ENCODE results near the gene PRRT3. TPM values are rescaled to one million over a fixed set of nuclear protein-coding genes. Genes with fewer than 3 reads are reported as not detected.

Gene PRRT3
- total and polyA plus RNA-seq, 2 of the 13 experiments (the other 11 are each of a cell fraction or from before 2014, with no cell fraction given), result 0.22 to 0.44 TPM

DNA sequence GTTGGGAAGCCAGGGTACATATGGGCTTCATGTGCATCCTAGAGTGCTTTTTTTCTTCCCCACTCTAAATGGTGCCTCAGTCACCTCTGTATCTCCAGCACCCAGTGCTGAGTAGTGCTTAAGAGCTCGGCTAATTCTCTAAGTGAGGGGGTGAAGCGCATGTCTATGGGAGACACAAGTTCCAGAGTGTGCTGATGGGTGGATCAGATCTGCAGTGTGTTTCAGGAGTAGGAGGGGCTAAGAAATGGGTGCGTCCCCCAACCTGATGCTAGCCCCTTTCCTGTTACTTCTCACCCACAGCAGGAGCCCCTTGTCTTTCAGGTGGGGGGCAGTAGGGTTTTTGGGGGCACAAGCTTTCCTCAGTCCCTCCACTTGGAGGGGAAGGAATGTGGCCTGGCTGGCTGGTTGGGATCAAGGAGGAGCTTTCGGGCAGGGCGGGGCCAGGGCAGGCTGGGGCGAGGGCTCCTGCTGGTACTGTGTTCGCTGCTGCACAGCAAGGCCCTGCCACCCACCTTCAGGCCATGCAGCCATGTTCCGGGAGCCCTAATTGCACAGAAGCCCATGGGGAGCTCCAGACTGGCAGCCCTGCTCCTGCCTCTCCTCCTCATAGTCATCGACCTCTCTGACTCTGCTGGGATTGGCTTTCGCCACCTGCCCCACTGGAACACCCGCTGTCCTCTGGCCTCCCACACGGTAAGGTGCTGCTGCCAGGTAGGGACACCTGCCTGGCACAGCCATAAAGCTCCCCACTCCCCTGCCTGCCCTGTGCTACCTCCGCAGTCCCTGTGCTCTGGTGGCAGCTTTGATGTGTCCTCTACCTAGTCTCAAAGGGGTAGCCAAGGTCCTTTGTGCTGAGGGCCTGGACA lies 49.6 kb downstream of the PRRT3 start, which contains the start of gene IL17RE (continued):
- TF ChIP-seq HDAC1 (CRISPR knock-in tag; IDR thresholded peaks at IDR 0.05), result peak; percentile 53
- no peak for TF ChIP-seq TCF7L2 (IDR thresholded peaks at IDR 0.05; ENCODE audit: low read depth, low read length)
- TF ChIP-seq ZBTB1 (CRISPR knock-in tag; IDR thresholded peaks at IDR 0.05; ENCODE audit: borderline replicate concordance), result no peak
- TF ChIP-seq PLRG1 (conservative IDR thresholded peaks at IDR 0.05), result no peak
- TF ChIP-seq, protein P1, sequence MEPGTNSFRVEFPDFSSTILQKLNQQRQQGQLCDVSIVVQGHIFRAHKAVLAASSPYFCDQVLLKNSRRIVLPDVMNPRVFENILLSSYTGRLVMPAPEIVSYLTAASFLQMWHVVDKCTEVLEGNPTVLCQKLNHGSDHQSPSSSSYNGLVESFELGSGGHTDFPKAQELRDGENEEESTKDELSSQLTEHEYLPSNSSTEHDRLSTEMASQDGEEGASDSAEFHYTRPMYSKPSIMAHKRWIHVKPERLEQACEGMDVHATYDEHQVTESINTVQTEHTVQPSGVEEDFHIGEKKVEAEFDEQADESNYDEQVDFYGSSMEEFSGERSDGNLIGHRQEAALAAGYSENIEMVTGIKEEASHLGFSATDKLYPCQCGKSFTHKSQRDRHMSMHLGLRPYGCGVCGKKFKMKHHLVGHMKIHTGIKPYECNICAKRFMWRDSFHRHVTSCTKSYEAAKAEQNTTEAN (CRISPR knock-in tag; conservative IDR thresholded peaks at IDR 0.05), result no peak
- TF ChIP-seq NFYB (CRISPR knock-in tag; IDR thresholded peaks at IDR 0.05), result no peak
- TF ChIP-seq DR1 (CRISPR knock-in tag; IDR thresholded peaks at IDR 0.05), result no peak; the same call in 1 of the 2 replicates
- no peak for TF ChIP-seq ZNF652 (CRISPR knock-in tag; IDR thresholded peaks at IDR 0.05; ENCODE audit: borderline replicate concordance, low read depth)
- no peak for TF ChIP-seq SSRP1 (CRISPR knock-in tag; IDR thresholded peaks at IDR 0.05)
- 0 out of 2 replicates have a peak, but pooled peaks have one; percentile 19 for TF ChIP-seq ZSCAN29 (CRISPR knock-in tag; conservative IDR thresholded peaks at IDR 0.05)
- peak; percentile 14 for TF ChIP-seq ERF (CRISPR knock-in tag; IDR thresholded peaks at IDR 0.05)
- no peak for TF ChIP-seq MZF1 (CRISPR knock-in tag; IDR thresholded peaks at IDR 0.05; ENCODE audit: borderline replicate concordance)
- no peak for TF ChIP-seq CHD2 (IDR thresholded peaks at IDR 0.05; ENCODE audit: low read depth, low read length)
- no peak for TF ChIP-seq HNRNPK (IDR thresholded peaks at IDR 0.05; ENCODE audit: low read depth, low read length, poor library complexity, severe bottlenecking)
- TF ChIP-seq U2AF1 (optimal IDR thresholded peaks at IDR 0.05; ENCODE audit: low read depth, low read length), result no peak
- TF ChIP-seq, protein P2, sequence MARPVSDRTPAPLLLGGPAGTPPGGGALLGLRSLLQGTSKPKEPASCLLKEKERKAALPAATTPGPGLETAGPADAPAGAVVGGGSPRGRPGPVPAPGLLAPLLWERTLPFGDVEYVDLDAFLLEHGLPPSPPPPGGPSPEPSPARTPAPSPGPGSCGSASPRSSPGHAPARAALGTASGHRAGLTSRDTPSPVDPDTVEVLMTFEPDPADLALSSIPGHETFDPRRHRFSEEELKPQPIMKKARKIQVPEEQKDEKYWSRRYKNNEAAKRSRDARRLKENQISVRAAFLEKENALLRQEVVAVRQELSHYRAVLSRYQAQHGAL (CRISPR knock-in tag; IDR thresholded peaks at IDR 0.05; ENCODE audit: not compliant biosample characterization), result no peak
- TF ChIP-seq STAT5B (CRISPR knock-in tag; IDR thresholded peaks at IDR 0.05), result no peak
- no peak for TF ChIP-seq ZNF775 (CRISPR knock-in tag; IDR thresholded peaks at IDR 0.05; ENCODE audit: borderline replicate concordance)
- TF ChIP-seq MEIS1 (CRISPR knock-in tag; IDR thresholded peaks at IDR 0.05; ENCODE audit: borderline replicate concordance), result 0 out of 2 replicates have a peak, but pooled peaks have one; percentile 63
- TF ChIP-seq ZNF782 (CRISPR knock-in tag; IDR thresholded peaks at IDR 0.05; ENCODE audit: borderline replicate concordance), result peak; percentile 63; the same call in 1 of the 2 replicates
- TF ChIP-seq ZMYM2 (CRISPR knock-in tag; IDR thresholded peaks at IDR 0.05), result no peak
- TF ChIP-seq, protein P3, sequence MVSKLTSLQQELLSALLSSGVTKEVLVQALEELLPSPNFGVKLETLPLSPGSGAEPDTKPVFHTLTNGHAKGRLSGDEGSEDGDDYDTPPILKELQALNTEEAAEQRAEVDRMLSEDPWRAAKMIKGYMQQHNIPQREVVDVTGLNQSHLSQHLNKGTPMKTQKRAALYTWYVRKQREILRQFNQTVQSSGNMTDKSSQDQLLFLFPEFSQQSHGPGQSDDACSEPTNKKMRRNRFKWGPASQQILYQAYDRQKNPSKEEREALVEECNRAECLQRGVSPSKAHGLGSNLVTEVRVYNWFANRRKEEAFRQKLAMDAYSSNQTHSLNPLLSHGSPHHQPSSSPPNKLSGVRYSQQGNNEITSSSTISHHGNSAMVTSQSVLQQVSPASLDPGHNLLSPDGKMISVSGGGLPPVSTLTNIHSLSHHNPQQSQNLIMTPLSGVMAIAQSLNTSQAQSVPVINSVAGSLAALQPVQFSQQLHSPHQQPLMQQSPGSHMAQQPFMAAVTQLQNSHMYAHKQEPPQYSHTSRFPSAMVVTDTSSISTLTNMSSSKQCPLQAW (CRISPR knock-in tag; IDR thresholded peaks at IDR 0.05), result peak; percentile 60; the same call in 1 of the 2 replicates
- TF ChIP-seq EED (CRISPR knock-in tag; IDR thresholded peaks at IDR 0.05), result no peak
- TF ChIP-seq ZNF530 (CRISPR knock-in tag; IDR thresholded peaks at IDR 0.05; ENCODE audit: low read depth), result 0 out of 2 replicates have a peak, but pooled peaks have one; percentile 34
- no peak for TF ChIP-seq ZNF282 (IDR thresholded peaks at IDR 0.05; ENCODE audit: partially characterized antibody)
- TF ChIP-seq, protein P4, sequence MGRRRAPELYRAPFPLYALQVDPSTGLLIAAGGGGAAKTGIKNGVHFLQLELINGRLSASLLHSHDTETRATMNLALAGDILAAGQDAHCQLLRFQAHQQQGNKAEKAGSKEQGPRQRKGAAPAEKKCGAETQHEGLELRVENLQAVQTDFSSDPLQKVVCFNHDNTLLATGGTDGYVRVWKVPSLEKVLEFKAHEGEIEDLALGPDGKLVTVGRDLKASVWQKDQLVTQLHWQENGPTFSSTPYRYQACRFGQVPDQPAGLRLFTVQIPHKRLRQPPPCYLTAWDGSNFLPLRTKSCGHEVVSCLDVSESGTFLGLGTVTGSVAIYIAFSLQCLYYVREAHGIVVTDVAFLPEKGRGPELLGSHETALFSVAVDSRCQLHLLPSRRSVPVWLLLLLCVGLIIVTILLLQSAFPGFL (CRISPR knock-in tag; IDR thresholded peaks at IDR 0.05), result no peak

Measured in HepG2 (cell line).